Measurements from ENCODE around the gene JARID2. TPM values are rescaled to one million over a fixed set of nuclear protein-coding genes. Genes with fewer than 3 reads are reported as not detected.

Gene JARID2
- total and polyA plus RNA-seq, 10 of the 15 experiments (the other 5 are each of a cell fraction or from before 2014, with no cell fraction given) = 4.2 to 21.6 (median 11.7) TPM

DNA sequence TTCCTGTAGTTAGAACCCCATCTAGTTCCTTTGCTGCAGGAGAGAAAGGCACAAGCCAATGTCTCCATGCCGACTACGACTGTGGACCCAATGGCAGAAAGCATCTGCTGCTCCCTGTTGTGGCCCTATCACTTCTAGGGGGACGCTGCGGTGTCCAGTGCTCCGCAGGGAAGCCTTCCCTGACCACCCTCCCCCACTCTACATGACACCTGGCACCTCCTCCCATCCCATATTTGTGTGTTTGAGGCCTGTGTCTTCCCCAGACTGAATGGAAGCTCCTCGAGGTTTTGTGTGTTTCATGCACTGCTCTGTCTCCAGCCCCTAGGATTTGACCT is 257.4 kb downstream of the JARID2 start (continued):
- TF ChIP-seq, protein P1, sequence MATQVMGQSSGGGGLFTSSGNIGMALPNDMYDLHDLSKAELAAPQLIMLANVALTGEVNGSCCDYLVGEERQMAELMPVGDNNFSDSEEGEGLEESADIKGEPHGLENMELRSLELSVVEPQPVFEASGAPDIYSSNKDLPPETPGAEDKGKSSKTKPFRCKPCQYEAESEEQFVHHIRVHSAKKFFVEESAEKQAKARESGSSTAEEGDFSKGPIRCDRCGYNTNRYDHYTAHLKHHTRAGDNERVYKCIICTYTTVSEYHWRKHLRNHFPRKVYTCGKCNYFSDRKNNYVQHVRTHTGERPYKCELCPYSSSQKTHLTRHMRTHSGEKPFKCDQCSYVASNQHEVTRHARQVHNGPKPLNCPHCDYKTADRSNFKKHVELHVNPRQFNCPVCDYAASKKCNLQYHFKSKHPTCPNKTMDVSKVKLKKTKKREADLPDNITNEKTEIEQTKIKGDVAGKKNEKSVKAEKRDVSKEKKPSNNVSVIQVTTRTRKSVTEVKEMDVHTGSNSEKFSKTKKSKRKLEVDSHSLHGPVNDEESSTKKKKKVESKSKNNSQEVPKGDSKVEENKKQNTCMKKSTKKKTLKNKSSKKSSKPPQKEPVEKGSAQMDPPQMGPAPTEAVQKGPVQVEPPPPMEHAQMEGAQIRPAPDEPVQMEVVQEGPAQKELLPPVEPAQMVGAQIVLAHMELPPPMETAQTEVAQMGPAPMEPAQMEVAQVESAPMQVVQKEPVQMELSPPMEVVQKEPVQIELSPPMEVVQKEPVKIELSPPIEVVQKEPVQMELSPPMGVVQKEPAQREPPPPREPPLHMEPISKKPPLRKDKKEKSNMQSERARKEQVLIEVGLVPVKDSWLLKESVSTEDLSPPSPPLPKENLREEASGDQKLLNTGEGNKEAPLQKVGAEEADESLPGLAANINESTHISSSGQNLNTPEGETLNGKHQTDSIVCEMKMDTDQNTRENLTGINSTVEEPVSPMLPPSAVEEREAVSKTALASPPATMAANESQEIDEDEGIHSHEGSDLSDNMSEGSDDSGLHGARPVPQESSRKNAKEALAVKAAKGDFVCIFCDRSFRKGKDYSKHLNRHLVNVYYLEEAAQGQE (IDR thresholded peaks at IDR 0.05; ENCODE audit: low read depth, low read length) = no peak

DNA sequence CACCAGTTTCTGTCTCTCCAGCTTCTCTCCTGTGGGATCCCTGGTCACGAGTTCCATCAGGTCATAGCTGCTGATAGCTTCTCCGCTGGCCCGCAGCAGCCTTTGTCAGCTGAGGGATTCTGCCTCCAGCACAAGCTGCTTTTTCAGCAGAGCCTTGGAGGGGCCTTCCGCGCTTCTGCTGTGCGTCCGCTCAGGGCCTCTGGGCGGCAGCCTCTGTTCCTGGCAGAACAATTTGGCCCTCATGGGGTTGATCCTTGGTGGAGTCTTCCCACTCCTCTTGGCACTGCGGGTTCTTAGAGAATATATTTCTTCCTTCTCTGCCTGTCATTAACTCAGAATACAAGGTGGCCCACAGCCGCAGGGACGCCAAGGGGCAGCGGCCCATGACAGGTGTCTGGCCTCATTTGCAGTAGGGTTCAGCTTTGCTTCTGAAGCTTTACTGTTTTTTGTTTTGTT is 258.2 kb downstream of the JARID2 start:
- TSS peak; percentile 3 for BruUV-seq (replicated peaks)
- ATAC-seq = no peak
- Histone ChIP-seq H4K20me1 (ENCODE audit: control insufficient read depth, insufficient read depth) (no peaks in the 10 kb centered on the region), H2AFZ (ENCODE audit: control insufficient read depth, low read depth, low read length) (no peak overlapping the region), H3K79me2 (ENCODE audit: control insufficient read depth, insufficient read depth, low read length) (no peaks in the 10 kb centered on the region), H3K9me3 (replicated peaks; ENCODE audit: control insufficient read depth, insufficient read depth, low read length) (no peaks in the 10 kb centered on the region), H3K27ac (ENCODE audit: control insufficient read depth, insufficient read depth) (no peak overlapping the region), H3K4me3 (no peak overlapping the region), H3K4me2 (ENCODE audit: control insufficient read depth, insufficient read depth) (no peak overlapping the region), H3K36me3 (ENCODE audit: control insufficient read depth in 2 of 2, insufficient read depth in 2 of 2, low read length in 1 of 2) (peaks cover 27 to 44% of the 10 kb centered on the region in 2 experiments; a peak in 3 of 4 replicates), H3K27me3 (replicated peaks in 1 of 2; ENCODE audit: control insufficient read depth in 2 of 2, insufficient read depth in 2 of 2, low read length in 1 of 2) (no peaks in the 10 kb centered on the region), H3K4me1 (ENCODE audit: control insufficient read depth, insufficient read depth, low read length) (no peaks in the 10 kb centered on the region), H3K9ac (ENCODE audit: control insufficient read depth, insufficient read depth, low read length) (no peak overlapping the region)
- WGBS (ENCODE audit: insufficient coverage, insufficient replicate concordance, low lambda C conversion rate, missing lambda C conversion rate) = 92% methylated on average over 12 of the region's 12 CpGs
- intact Hi-C loops (cut with micrococcal nuclease; ENCODE audit: unreplicated experiment) (no loop called here), in situ Hi-C loops (cut with MboI) (no loop called here)
- ChIA-PET CTCF (no interaction called here), SMC1A (ENCODE audit: uncharacterized antibody, unreplicated experiment) (no interaction called here), POLR2A (interaction anchor here (1.0 kb wide), 1 partner anchor 112 kb away, joined by 5 read pairs; no protein-coding TSS in a partner anchor), RAD21 (ENCODE audit: unreplicated experiment) (no interaction called here)
- no peak for TF ChIP-seq HCFC1 (IDR thresholded peaks at IDR 0.05; ENCODE audit: low read length)
- no peak for TF ChIP-seq CEBPB (IDR thresholded peaks at IDR 0.05; ENCODE audit: borderline replicate concordance in 1 of 2, low read depth in 2 of 2, low read length in 2 of 2)
- TF ChIP-seq, protein P2, sequence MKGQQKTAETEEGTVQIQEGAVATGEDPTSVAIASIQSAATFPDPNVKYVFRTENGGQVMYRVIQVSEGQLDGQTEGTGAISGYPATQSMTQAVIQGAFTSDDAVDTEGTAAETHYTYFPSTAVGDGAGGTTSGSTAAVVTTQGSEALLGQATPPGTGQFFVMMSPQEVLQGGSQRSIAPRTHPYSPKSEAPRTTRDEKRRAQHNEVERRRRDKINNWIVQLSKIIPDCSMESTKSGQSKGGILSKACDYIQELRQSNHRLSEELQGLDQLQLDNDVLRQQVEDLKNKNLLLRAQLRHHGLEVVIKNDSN (IDR thresholded peaks at IDR 0.05; ENCODE audit: borderline replicate concordance, extremely low read length, insufficient read depth, low read depth, low read length) = no peak
- TF ChIP-seq, protein P3, sequence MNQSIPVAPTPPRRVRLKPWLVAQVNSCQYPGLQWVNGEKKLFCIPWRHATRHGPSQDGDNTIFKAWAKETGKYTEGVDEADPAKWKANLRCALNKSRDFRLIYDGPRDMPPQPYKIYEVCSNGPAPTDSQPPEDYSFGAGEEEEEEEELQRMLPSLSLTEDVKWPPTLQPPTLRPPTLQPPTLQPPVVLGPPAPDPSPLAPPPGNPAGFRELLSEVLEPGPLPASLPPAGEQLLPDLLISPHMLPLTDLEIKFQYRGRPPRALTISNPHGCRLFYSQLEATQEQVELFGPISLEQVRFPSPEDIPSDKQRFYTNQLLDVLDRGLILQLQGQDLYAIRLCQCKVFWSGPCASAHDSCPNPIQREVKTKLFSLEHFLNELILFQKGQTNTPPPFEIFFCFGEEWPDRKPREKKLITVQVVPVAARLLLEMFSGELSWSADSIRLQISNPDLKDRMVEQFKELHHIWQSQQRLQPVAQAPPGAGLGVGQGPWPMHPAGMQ (IDR thresholded peaks at IDR 0.05; ENCODE audit: borderline replicate concordance) = no peak
- no peak for TF ChIP-seq GABPA (IDR thresholded peaks at IDR 0.05; ENCODE audit: low read depth)
- no peak for TF ChIP-seq MEF2B (IDR thresholded peaks at IDR 0.05; ENCODE audit: partially characterized antibody, poor library complexity, severe bottlenecking)
- no peak for DNase-seq (ENCODE audit: low read depth, low spot score)
- FAIRE-seq = no peak
